K562 (cell line): ENCODE data around the gene CATSPER4. TPM values are rescaled to one million over a fixed set of nuclear protein-coding genes. Genes with fewer than 3 reads are reported as not detected.
A peak's percentile ranks its signal among the peaks of the same experiment; 100 is the strongest.

Experiments
- ATF3 ChIP-seq, 2 experiments: fragments of 450-650 bp in 1 of 2; sonication (generic) in 1 of 2; formaldehyde crosslinking in 1 of 2; IDR thresholded peaks in 1 of 2; conservative IDR thresholded peaks in 1 of 2; 2 replicates each; pipeline versions ENCODE4 v1.6.1 to v1.8.1; 2016 to 2023; ENCODE audit warnings: mild to moderate bottlenecking in 2 of 2, moderate library complexity in 2 of 2, inconsistent platforms in 1 of 2, missing genetic modification reagents in 1 of 2
- CBFB ChIP-seq: sonication (generic); formaldehyde crosslinking; IDR thresholded peaks from 2 replicates; pipeline ENCODE4 v1.4.0; 2020; ENCODE audit warnings: mild to moderate bottlenecking, missing genetic modification reagents
- CCAR2 ChIP-seq: fragments of 200-400 bp; formaldehyde crosslinking; IDR thresholded peaks from 2 replicates; pipeline ENCODE4 v1.6.1; 2017; ENCODE audit warnings: mild to moderate bottlenecking, low read depth, low read length
- ELF1 ChIP-seq: fragments of 200-800 bp; sonication (Bioruptor generic); IDR thresholded peaks from 2 replicates; pipeline ENCODE4 v1.6.1; 2016; ENCODE audit warnings: missing genetic modification characterization, missing compliant biosample characterization
- L3MBTL2 ChIP-seq: fragments of 450-650 bp; IDR thresholded peaks from 2 replicates; pipeline ENCODE4 v1.6.1; 2016; ENCODE audit warnings: mild to moderate bottlenecking, moderate library complexity
- MXD1 ChIP-seq: fragments of 250-450 bp; sonication (Bioruptor Pico); IDR thresholded peaks from 2 replicates; pipeline ENCODE4 v1.8.0; 2021; ENCODE audit warnings: borderline replicate concordance, mild to moderate bottlenecking, moderate library complexity; ENCODE audit not compliant: poor library complexity, severe bottlenecking
- NR2C1 ChIP-seq, 2 experiments: fragments of 450-650 bp; IDR thresholded peaks; 2 replicates each; pipeline ENCODE4 v1.6.1; 2017; ENCODE audit warnings: mild to moderate bottlenecking in 2 of 2, antibody characterized with exemption in 1 of 2, inconsistent platforms in 1 of 2, missing compliant biosample characterization in 1 of 2, missing genetic modification characterization in 1 of 2
- NR2C2 ChIP-seq, 2 experiments: fragments of 200-800 bp in 1 of 2; sonication (Bioruptor generic) in 1 of 2; sonication (generic) in 1 of 2; formaldehyde crosslinking in 1 of 2; IDR thresholded peaks; 2 replicates each; pipeline versions ENCODE4 v1.6.1 to v1.8.0; 2016 to 2022; ENCODE audit warnings: mild to moderate bottlenecking in 1 of 2, missing compliant biosample characterization in 1 of 2, missing genetic modification characterization in 1 of 2, missing genetic modification reagents in 1 of 2
- NRF1 ChIP-seq, 2 experiments: fragments of 450-650 bp; IDR thresholded peaks in 1 of 2; conservative IDR thresholded peaks in 1 of 2; 2 replicates each; pipeline ENCODE4 v1.6.1; 2014; ENCODE audit warnings: mild to moderate bottlenecking in 2 of 2
- POLR2A ChIP-seq: fragments of 450-650 bp; conservative IDR thresholded peaks from 2 replicates; pipeline ENCODE4 v1.6.1; 2016
- RFX1 ChIP-seq: fragments of 450-650 bp; IDR thresholded peaks from 2 replicates; pipeline ENCODE4 v1.6.1; 2016; ENCODE audit warnings: mild to moderate bottlenecking, moderate library complexity
- SOX6 ChIP-seq: fragments of 450-650 bp; IDR thresholded peaks from 2 replicates; pipeline ENCODE4 v1.6.1; 2014; ENCODE audit warnings: mild to moderate bottlenecking
- TGIF2 ChIP-seq: sonication (generic); formaldehyde crosslinking; IDR thresholded peaks from 2 replicates; pipeline ENCODE4 v1.8.1; 2022; ENCODE audit warnings: mild to moderate bottlenecking, missing genetic modification reagents, moderate library complexity
- USF2 ChIP-seq: sonication (generic); formaldehyde crosslinking; IDR thresholded peaks from 2 replicates; pipeline ENCODE4 v1.5.0; 2020; ENCODE audit warnings: missing genetic modification reagents
- ZBTB9 ChIP-seq: fragments of 450-650 bp; formaldehyde crosslinking; IDR thresholded peaks from 2 replicates; pipeline ENCODE4 v1.4.0; 2020; ENCODE audit warnings: mild to moderate bottlenecking, moderate library complexity
- ZMIZ1 ChIP-seq, 2 experiments: fragments of 150-350 bp in 1 of 2; IDR thresholded peaks; 2 replicates each; pipeline ENCODE4 v1.6.1; 2012 to 2016; ENCODE audit warnings: low read depth in 2 of 2, low read length in 2 of 2, mild to moderate bottlenecking in 1 of 2, moderate library complexity in 1 of 2
- ZNF561 ChIP-seq: fragments of 450-650 bp; formaldehyde crosslinking; conservative IDR thresholded peaks from 2 replicates; pipeline ENCODE4 v1.4.0; 2020; ENCODE audit warnings: mild to moderate bottlenecking, moderate library complexity
- ZNF644 ChIP-seq: fragments of 200-800 bp; sonication (Bioruptor generic); IDR thresholded peaks from 2 replicates; pipeline ENCODE4 v1.6.1; 2016; ENCODE audit warnings: low read depth, missing genetic modification characterization, missing compliant biosample characterization
- ZNF830 ChIP-seq: fragments of 250-450 bp; sonication (Bioruptor Pico); IDR thresholded peaks from 2 replicates; pipeline ENCODE4 v1.5.0; 2021; ENCODE audit warnings: mild to moderate bottlenecking
- polyA plus RNA-seq, 8 experiments: library from polyadenylated mRNA; depleted of rRNA in 4 of 8; stranded (reverse) in 5 of 8; unstranded in 3 of 8; fragments of >200 nt; fragmentation: Nextera tagmentation in 2 of 8; fragmentation: Illumina TruSeq in 1 of 8; extraction: Ambion mirVana in 2 of 8; extraction: Trizol in 1 of 8; gene quantifications; 2 replicates each; pipeline versions ENCODE4 v1.2.1 to v1.2.3, GENCODE V29; 2011 to 2014; ENCODE audit warnings: inconsistent platforms in 1 of 8, missing spikeins in 1 of 8
- total RNA-seq, 7 experiments: library from RNA; depleted of rRNA in 6 of 7; stranded (reverse); fragments of >200 nt in 6 of 7; fragmentation: Illumina TruSeq in 2 of 7; extraction: Trizol in 2 of 7; gene quantifications; 2 replicates each; pipeline versions ENCODE4 v1.2.1 to v1.2.3, GENCODE V29; 2011 to 2021; ENCODE audit warnings: low replicate concordance in 1 of 7

Gene CATSPER4
- total and polyA plus RNA-seq, 9 of the 15 experiments (the other 6 are each of a cell fraction or from before 2014, with no cell fraction given) = 0.04 to 0.13 TPM; not detected in 7

GRCh38 chr1:26161415-26162219, 28.8 kb upstream of the CATSPER4 start (continued):
- TF ChIP-seq USF2 (CRISPR knock-in tag) = peak; percentile 57
- no peak for TF ChIP-seq NR2C1 (IDR thresholded peaks at IDR 0.05)
- 0 out of 2 replicates have a peak, but pooled peaks have one; percentile 23 for TF ChIP-seq NR2C1 (tag; IDR thresholded peaks at IDR 0.05)
- TF ChIP-seq CBFB (CRISPR knock-in tag) = peak; percentile 66
- no peak for TF ChIP-seq CCAR2
- TF ChIP-seq MXD1 = peak; percentile 59
- TF ChIP-seq ATF3 (IDR thresholded peaks at IDR 0.05) = no peak
- peak; percentile 90; the same call in 1 of the 2 replicates for TF ChIP-seq ATF3 (CRISPR knock-in tag; conservative IDR thresholded peaks at IDR 0.05)
- peak; percentile 81 for TF ChIP-seq ELF1 (tag)
- no peak for TF ChIP-seq RFX1
- TF ChIP-seq TGIF2 = no peak
- TF ChIP-seq POLR2A = peak; percentile 81
- peak; percentile 51; the same call in 1 of the 2 replicates for TF ChIP-seq ZNF644 (tag)
- TF ChIP-seq NRF1 (conservative IDR thresholded peaks at IDR 0.05 in 1 of 2, IDR thresholded peaks at IDR 0.05 in 1 of 2) = peak in 1 of 2 experiments; percentile 50; a peak in 3 of 4 replicates
- no peak for TF ChIP-seq ZMIZ1 (IDR thresholded peaks at IDR 0.05; ENCODE audit: low read depth in 2 of 2, low read length in 2 of 2)
- peak; percentile 64; the same call in 1 of the 2 replicates for TF ChIP-seq NR2C2 (CRISPR knock-in tag; IDR thresholded peaks at IDR 0.05)
- TF ChIP-seq NR2C2 (tag; IDR thresholded peaks at IDR 0.05) = peak; percentile 79
- TF ChIP-seq ZNF561 (CRISPR knock-in tag) = no peak
- TF ChIP-seq ZNF830 (CRISPR knock-in tag) = no peak
- peak; percentile 58; the same call in 1 of the 2 replicates for TF ChIP-seq ZBTB9
- 0 out of 2 replicates have a peak, but pooled peaks have one; percentile 17 for TF ChIP-seq SOX6
- TF ChIP-seq L3MBTL2 = peak; percentile 99
